Measurements from ENCODE around the gene KCNS3. TPM values are rescaled to one million over a fixed set of nuclear protein-coding genes. Genes with fewer than 3 reads are reported as not detected.

Gene KCNS3
- total and polyA plus RNA-seq, 9 of the 15 experiments (the other 6 are each of a cell fraction or from before 2014, with no cell fraction given) = 0.01 to 0.75 (median 0.25) TPM

DNA sequence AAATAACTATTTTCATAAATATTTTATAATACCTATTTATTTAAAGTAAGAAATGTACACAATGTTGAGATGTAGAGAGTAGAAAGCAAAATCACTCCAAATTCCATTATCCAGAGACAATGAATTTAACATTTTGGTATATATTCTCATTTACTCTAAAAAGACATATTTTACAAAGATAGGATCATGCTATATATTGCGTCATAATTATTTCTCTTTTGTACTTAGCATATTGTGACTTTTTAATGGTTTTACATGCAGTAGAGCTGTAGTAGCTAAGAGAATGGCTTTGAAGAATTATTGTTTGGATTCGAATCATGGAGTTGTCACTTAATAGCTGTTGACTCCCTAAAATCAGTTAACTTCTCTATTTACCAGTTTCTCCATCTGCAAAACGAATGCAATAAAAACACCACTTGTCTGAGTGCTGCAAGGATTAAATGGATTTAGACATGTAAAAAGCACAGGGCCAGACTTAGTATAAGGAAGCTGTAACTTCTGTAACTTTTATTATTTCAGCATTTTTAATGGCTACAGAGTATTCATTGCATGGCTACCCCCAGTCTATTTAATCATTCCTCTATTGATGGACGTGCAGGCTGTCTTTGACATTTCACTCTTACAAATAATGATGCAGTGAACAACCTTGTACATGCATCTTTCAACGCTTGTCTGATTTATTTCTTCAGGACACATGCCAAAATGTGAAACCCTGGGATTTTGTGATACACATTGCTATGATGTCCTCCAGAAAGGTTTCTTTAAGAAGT is 33.2 kb downstream of the KCNS3 start:
- in situ Hi-C loops (cut with MboI) (no loop called here), intact Hi-C loops (cut with micrococcal nuclease) (no loop called here)
- H3K4me2 ChIP-seq (ENCODE audit: insufficient read depth, low read length) = no peak overlapping the region
- no peaks in the 10 kb centered on the region for H3K9me3 ChIP-seq (replicated peaks; ENCODE audit: control insufficient read depth, insufficient read depth, low read depth, low read length)
- H3K4me1 ChIP-seq (replicated peaks in 1 of 2; ENCODE audit: control insufficient read depth in 2 of 2, insufficient read depth in 2 of 2, low read length in 2 of 2) = no peaks in the 10 kb centered on the region; a peak in 1 of 5 replicates
- TF ChIP-seq POLR2AphosphoS2 (IDR thresholded peaks at IDR 0.05; ENCODE audit: low read length) (no peak), CEBPB (tag; IDR thresholded peaks at IDR 0.05) (peak; percentile 48; the same call in 1 of the 2 replicates), CEBPG (CRISPR knock-in tag; IDR thresholded peaks at IDR 0.05) (no peak), CEBPG (tag; conservative IDR thresholded peaks at IDR 0.05 in 1 of 2, IDR thresholded peaks at IDR 0.05 in 1 of 2) (peak in 1 of 2 experiments; percentile 70; a peak in 1 of 4 replicates), ZFPM2 (CRISPR knock-in tag; IDR thresholded peaks at IDR 0.05) (no peak), ZSCAN32 (CRISPR knock-in tag; IDR thresholded peaks at IDR 0.05) (0 out of 2 replicates have a peak, but pooled peaks have one; percentile 47)
- TF ChIP-seq, protein P1, sequence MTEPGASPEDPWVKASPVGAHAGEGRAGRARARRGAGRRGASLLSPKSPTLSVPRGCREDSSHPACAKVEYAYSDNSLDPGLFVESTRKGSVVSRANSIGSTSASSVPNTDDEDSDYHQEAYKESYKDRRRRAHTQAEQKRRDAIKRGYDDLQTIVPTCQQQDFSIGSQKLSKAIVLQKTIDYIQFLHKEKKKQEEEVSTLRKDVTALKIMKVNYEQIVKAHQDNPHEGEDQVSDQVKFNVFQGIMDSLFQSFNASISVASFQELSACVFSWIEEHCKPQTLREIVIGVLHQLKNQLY (CRISPR knock-in tag; conservative IDR thresholded peaks at IDR 0.05) = no peak
- TF ChIP-seq, protein P2, sequence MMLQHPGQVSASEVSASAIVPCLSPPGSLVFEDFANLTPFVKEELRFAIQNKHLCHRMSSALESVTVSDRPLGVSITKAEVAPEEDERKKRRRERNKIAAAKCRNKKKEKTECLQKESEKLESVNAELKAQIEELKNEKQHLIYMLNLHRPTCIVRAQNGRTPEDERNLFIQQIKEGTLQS (IDR thresholded peaks at IDR 0.05) = peak; percentile 28; the same call in 1 of the 2 replicates
- TF ChIP-seq, protein P2 (CRISPR knock-in tag; conservative IDR thresholded peaks at IDR 0.05) = no peak
- CTCF ChIA-PET (ENCODE audit: low intra/inter-chr PET ratio) = no interaction called here
- H3K9ac ChIP-seq (ENCODE audit: insufficient read depth in 1 of 2, low read depth in 2 of 2, low read length in 2 of 2) = no peak overlapping the region
- H3K27me3 ChIP-seq (ENCODE audit: control insufficient read depth in 2 of 2, insufficient read depth in 2 of 2, low read length in 2 of 2) = no peaks in the 10 kb centered on the region
- H3K27ac ChIP-seq (ENCODE audit: extremely low read depth, low read depth, low read length) = no peak overlapping the region
- no peaks in the 10 kb centered on the region for H4K20me1 ChIP-seq (replicated peaks; ENCODE audit: control insufficient read depth, insufficient read depth, low read length)
- no peaks in the 10 kb centered on the region for H3K79me2 ChIP-seq (ENCODE audit: control insufficient read depth, insufficient read depth, low read length)
- FAIRE-seq (no peak), ATAC-seq (no peak), DNase-seq (ENCODE audit: extremely low read depth in 1 of 4, low spot score in 3 of 4) (no peak)
- H3K9me1 ChIP-seq (ENCODE audit: control insufficient read depth, insufficient read depth, low read length) = no peaks in the 10 kb centered on the region
- H3K36me3 ChIP-seq (ENCODE audit: control insufficient read depth, insufficient read depth, low read length) = no peaks in the 10 kb centered on the region
- POLR2A ChIA-PET = no interaction called here
- BruUV-seq (replicated peaks) = no TSS peak
- 0% methylated on average over 5 of the region's 5 CpGs for WGBS (ENCODE audit: insufficient coverage, low coverage, missing lambda C conversion rate)
- H2AFZ ChIP-seq (ENCODE audit: low read depth, low read length) = no peak overlapping the region
- no peak overlapping the region for H3K4me3 ChIP-seq
